DMS79 (cell line): ENCODE measurements around the gene APC.

Experiments
- DNase-seq: peaks from one replicate; lab custom pipeline; 2025; lab: John Stamatoyannopoulos, UW

Gene APC

DNA sequence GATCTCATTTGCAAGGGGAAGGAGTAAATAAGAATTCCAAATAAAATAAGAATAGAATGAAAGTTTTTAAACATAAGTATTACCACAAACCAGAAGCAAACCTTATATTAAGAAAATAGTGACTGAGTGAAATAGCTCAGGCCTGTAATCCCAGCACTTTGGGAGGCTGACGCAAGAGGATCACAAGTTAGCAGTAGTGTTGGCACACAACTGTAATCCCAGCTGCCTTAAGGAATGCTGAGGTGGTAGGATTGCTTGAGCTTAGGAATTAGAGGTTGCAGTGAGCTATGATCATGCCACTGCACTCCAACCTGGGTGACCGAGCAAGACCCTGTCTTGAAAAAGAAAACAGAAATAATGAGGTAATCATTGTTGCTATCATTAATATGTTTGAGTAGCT lies 47.0 kb downstream of the APC start:
- DNase-seq: no peak

DNA sequence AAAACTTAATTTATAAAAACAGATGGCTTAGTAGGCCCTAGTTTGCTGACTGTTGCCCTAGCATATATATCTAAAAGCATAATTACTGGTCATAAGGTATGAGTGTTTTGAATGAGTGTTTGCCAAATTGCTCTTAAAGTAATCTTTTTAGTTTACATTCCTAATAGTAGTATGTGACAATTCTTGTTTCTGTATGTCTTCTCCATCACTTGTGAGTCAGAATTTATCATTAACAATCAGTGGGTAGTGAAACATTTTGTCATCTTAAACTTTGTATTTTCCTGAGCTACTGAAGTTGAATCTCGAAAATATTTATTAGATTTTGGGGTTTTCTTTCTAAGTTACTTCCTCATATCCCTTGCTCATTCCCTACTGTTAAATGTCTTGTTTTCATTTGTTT lies 49.6 kb downstream of the APC start:
- no peak for DNase-seq

DNA sequence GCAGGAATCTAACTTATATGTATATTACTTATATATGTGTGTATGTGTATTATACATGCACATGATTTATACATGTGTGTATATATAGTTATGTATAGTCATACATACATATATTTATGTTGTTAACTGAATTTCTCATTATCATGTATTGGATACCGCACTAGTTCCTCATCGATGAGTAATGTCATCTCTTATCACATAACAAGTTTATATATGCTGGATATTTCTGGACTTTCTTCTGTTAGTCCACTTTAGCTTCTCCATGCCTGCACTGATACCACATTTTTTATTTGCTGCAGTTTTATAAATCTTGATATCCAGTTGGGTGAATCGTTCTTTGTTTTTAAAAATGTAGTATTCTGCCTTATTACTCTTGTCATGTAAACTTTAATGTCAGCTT lies 50.2 kb downstream of the APC start:
- DNase-seq: no peak

DNA sequence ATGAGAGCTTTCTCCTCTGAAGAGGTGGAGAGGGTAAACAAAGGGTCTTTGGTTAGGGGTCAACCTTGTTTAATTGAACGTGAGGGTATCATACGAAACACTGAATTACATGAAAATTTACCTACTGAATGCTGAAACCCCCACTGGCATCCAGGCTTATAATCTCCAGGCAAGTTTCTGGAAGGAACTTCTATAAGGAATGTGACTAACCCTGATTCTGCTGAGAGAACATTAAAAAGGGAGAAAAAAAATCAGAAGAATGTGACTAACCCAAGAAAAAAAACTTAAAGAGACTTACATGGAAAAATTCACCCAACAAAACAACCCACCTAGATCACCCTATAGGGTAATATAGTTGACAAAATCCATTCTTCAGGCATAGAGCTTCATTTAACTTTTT lies 55.5 kb downstream of the APC start:
- no peak for DNase-seq

DNA sequence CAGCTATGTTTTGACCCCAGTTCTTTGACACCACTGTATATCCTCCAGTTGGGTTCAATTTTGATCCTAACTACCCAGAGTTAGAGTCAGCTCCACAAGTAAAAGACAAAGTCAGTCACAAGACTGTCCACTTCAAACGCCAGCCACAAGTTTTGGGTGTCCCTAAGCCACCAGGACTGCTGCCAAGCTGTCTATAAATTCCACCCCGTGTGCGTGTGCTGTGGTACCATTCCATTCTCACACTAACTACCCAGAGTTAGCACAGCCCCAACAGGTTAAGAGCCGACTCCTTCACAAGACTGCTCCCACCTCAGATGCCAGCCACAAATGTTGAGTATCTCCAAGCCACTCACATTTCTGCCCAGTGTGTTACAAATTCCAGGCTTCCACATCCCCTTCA lies 56.7 kb downstream of the APC start:
- DNase-seq: no peak

DNA sequence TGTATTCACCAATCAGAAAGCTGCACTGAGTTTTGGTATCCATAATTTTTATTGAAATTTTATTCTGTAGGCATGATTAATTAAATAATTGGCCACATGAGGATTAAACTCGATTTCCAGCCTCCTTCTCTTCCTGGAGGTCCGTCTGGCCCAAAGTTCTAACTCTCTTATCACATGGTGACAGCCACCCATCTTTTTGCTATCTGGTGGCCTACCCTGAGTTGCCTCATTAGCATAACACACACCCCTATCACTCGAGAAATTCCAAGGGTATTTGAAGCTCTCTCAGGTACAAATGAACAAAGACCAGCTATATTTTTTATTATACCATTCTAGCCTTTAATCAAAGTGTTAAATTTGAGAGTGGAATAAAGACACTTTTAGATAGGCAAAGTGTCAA lies 57.7 kb downstream of the APC start:
- DNase-seq: no peak

DNA sequence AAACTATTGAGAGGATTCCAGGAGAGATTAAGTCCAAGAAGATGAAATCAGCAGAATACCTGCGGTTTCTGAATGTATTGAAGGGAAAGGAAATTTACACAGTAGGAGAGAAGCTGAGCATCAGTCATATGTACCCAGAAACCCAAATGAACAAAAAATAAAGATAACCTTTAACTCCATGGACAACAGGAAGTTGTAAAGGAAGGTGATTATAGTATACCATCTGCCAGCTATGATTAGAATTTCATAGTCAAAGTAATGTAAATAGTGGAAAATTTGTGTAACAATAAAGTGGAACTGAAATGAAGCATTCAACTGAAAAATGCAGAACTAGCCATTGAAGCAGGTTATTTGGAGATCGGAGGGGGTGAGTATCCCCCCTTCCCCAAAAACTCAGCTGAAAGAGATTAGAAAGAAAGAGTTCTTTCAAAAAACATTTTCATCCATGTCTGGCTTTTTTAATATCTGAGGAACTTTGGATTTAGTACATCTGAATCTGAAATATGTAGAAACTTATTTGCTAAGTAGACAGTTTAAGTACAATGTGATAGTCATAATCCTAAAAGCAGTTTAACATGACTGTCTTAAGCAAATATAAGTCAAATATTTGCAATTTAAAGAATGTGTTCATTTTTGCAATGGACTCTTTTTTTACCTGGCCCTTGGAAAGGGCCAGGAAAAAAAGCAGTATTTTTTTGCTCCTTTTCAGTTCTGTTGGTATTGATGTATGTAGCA lies 58.4 kb downstream of the APC start:
- DNase-seq: no peak

DNA sequence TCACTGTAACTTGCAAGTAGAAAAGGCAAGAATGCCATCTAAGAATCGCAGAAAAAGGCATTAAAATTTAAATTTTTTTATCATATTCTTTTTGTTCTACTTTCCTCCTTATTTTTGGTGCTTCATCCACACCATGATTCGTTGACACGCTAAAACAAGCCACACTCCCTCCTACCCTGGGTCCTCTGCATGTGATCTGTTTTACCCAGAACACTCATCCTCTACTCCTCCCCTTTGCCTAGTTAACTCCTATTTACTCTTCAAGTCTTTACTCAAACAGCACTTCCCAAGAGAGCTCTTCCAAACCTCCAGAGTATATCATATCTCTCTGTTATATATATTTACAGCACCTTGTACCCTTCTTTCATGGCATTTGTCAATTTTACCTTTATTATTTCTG lies 62.0 kb downstream of the APC start:
- no peak for DNase-seq

DNA sequence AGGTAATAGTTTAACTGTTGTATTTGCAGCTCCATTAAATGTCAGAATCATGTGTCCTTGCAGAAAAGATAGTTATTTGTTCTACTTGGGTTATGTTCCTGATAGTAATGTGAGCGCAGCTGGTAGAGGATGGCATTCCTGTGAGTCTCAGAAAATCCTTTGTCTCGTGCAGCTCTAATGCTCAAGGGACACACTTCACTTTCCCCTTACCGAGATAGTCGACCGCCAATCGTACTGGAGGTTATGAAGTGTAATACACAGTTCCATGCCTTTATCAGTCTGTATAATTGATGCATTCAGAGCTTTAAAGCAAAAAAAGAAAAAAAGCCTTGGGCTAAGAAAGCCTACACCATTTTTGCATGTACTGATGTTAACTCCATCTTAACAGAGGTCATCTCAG lies 63.2 kb downstream of the APC start:
- no peak for DNase-seq

DNA sequence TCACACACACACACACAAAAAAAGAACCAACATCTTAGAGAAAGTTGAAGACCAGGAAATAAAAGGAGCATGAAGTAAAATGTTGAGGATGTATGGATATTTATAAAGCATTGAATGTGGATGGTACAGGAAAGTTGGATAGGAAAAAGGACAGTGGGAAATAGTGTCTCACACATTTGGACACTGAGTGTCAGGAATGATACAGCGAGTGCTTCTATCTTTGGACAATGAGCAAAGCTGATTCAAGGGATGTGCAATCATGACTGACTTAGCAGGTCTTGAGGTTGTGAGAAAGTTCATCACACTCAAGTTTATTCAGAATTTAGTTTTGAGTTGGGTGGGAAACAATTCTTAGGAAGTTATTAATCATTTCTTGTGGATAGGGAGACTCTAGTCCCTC lies 73.3 kb downstream of the APC start:
- no peak for DNase-seq

DNA sequence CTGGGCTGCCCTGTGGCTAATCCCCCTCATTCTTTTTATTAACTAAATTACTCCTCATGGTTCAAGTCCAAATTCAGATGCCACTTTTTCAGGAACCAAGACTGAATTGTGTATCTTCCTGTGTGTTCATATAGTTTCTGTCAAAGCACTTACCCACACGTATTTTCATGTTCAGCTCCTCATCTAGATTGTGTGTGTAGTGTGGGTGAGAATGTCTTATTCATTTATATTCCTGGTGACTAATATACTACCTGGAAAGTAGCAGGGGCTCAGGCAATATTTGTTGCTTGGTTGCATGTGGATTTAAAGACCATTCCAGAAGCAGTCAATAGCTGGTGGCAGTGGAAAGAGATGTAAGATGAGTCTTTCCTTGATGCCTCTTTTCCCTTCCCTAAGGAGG lies 74.9 kb downstream of the APC start:
- no peak for DNase-seq

DNA sequence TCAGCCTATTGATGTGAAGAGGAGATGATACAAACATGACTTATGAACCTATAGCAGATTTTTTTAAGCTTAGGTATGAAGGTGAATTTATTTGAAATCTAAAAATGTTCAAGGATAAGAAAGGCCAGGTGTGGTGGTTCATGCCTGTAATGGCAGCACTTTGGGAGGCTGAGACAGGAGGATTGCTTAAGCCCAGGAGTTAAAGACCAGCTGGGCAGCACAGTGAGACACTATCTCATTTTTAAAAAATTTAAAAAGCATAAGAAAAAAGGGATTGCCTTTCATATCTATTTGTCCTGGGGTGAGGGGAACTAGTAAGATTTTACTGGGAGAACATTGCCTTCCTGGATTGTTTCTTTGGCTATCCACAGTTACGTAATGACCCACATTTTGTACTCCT lies 82.6 kb downstream of the APC start:
- no peak for DNase-seq

DNA sequence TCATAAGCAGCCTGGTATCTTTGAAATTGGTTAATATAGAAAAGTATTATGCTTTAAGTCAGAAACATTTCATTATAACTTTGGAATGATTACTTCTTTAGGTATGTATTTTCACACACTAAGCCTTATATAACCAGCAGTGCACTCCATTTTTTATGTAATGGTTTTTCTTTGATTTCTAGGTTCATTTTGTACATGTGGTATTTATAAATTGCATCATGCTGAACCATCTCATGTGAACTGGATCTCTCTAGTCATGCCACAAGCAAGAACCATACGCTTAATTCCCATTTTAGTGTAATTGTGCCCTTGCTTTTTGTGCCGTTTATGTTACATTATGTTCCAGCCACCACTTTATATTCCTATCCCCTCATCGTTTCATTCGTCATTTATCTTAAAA lies 84.8 kb downstream of the APC start:
- no peak for DNase-seq

DNA sequence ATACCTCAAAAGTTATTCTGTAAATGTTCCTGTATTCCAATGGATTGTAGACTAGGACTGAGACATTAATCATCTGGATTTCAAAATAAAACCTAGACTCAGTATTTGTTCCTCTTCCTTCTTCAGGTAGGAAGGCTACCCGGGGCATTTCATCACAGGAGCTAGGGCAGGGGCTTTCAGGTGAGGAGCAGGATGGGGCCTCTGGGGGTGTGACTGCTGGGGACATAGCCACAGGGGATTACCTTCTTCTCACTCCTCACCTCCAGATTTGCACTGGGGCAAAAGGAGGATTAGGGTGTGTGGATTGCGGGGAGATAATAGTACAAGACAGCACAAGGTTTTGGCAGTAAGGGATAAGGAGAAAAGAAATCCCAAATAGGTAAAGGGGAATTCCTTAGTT lies 85.5 kb downstream of the APC start:
- DNase-seq: no peak

DNA sequence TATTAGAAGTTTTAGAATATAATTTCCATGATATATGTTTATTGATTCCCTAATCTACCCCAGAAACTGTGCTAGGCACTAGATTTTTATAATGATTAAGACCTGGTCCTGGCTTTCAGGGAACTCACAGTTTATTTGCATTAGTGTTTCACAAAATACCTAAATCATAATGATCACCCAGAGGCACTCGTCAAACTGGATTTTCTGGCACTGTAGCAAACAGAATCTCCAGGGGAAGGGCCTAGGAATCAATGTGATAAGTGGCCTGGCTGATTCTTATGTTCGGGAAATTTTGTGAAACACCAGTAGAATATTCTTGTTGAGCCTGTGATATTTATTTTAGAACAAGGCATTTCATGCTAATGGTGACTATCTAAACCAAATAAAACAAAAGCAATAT lies 86.0 kb downstream of the APC start:
- DNase-seq: no peak

DNA sequence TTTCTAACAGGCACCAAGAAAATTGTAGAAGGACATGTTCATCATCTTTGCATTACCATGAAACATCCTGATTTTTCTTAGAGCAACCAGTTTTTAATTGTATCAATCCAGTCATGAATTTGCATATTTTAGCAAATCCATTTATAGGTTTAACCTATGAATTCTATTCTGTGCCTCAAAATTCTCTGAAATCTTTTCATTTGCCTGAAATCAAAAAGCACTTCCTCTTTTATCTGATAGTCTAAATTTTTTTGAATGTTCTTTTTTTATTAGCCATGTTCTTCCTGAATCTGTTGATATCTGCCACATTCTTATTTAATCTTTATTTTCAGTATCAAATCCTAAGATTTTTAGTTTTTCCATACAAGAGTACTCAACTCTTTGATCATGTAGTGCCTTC lies 86.5 kb downstream of the APC start:
- DNase-seq: no peak

DNA sequence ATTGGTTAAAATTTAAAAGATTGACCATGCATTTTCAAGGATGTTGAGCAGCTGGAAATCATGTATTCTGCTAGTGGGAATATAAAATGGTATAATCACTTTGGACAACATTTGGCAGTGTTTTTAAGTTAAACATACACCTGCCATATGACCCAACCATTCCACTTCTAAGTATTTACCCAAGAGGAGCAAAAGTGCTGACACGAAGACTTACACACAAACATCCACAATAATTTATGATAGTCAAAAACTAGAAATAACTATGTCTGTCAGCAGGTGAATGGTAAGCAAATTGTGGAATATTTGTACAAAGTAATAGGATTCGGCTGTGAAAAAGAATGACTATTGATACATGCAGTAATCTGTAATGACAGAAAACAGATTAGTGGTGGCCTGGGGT lies 92.7 kb downstream of the APC start:
- DNase-seq: no peak

DNA sequence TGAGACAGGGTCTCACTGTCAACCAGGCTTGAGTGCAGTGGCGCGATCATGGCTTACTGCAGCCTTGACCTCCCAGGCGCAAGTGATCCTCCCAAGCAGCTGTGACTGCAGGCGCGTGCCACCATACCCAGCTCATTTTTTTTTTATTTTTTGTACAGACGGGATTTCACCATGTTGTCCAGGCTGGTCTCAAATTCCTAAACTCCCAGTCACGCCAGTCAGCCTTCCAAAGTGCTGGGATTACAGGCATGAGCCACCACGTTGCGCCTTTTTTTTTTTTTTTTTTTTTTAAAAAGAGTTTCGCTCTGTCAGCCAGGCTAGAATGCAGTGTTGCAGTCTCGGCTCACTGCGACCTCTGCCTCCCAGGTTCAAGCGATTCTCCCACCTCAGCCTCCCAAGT lies 96.3 kb downstream of the APC start:
- no peak for DNase-seq

DNA sequence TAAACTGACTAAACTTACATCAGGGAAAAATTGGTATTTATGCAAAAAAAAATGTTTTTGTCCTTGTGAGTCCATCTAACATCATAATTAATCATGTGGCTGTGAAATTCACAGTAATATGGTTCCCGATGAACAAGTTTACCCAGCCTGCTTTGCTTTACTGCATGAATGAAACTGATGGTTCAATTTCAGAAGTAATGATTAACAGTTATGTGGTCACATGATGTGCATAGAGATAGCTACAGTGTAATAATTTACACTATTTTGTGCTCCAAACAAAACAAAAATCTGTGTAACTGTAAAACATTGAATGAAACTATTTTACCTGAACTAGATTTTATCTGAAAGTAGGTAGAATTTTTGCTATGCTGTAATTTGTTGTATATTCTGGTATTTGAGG lies 106.8 kb downstream of the APC start:
- no peak for DNase-seq

DNA sequence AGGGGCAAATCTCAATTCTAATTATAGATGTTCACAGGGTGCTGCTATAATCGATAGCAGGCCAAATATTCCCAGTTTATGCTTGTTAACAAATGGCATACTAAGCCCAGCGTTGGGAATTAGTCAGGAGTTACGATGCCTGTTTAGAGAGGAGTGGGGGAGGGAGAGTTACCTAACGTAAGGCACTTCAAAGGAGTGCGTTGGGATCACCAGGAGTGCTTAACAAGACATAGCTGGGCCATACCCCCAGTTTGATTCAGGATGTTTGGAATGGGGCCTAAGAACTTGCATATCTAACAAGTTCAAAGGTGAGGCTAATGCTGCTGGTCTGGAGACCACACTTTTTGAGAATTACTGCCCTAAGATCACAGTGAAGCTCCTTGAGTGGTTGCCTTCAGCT lies 108.9 kb downstream of the APC start:
- DNase-seq: no peak

DNA sequence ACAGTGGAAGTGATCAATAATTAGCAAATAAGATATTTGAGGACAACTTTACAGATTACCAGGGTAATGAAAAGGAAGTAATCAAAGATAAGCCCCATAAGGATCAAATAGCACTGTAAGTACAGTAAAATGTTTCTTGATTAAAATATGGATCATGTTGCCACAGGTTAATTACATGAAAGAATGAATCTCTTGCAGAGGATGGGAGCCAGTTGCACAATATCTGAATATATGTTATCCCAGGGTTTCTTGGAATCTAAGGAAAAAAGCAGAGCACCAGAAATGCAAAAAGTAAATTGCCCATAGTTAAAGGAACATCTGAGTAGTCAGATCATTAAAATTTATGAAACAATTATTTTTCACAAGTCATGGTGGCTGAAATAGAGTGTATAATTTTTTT lies 109.6 kb downstream of the APC start:
- DNase-seq: no peak

DNA sequence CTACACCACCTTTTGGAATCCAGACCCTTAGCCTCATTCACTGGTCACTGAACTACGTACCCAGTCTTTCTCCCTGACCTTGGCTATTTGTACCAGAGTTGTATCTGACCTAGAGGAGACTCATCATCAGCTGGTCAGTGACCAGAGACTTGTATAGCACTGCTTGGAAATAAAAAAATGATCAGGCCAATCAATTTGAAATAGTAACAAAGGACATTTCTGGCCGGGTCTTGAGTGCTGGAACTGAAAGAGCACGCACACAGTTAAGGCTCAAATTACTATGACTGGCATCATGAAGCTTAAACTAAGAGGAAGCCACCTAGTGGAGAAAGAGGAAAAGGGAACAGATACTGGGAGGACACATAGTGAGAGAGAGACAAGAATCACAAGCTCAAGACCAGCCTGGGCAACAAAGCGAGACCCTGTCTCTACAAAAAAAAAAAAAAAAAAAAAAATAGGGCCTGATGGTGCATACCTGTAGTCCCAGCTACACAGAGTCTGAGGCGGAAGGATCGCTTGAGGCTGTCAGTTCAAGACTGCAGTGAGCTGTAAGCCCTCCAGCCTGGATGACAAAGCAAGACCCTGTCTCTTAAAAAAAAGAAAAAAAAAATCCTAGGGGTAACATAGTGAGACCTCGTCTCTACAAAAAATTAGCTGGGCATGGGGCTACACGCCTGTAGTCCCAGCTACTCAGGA lies 110.6 kb downstream of the APC start:
- peak; percentile 2 for DNase-seq

DNA sequence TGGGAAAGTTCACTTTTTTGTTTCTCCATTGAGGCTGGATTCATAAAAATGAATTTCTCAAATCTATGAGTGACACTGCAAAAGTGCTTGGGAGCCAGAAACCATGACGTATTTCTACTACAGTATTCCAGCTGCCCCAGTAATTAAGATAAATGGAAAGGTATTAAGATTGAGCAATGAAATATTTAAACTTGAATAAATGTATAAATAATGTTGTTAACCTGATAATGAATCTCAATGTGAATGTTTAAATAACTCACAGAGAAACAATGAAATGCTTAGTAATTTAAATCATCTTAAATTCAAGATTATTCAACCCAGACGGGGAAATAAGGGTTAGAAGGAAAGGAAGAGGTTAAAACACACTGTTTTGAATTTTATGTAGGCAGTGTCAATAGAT lies 112.2 kb downstream of the APC start:
- DNase-seq: no peak

DNA sequence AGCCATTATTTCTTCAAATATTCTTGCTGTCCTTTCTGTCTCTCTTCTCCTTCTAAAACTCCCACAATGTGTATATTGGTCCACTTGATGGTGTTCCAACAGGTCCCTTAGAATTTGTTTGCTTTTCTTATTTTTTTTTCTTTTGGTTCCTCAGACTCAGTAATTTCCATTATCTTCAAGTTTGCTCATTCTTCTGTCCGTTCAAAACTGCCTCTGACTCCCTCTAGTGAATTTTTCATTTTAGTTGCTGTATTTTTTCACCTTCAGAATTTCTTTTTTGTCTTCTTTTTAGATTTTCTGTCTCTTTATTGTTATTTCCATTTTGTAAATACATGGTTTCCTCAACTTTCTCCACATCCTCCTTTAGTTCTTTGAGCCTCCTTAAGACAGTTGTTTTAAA lies 117.0 kb downstream of the APC start:
- no peak for DNase-seq
